D721Med (cell line): ENCODE results near the gene LHFPL2.

Experiments
- DNase-seq: peaks from one replicate; pipeline ENCODE4 v3.0.0; 2011; ENCODE audit warnings: low spot score; ENCODE audit not compliant: insufficient read length
- FAIRE-seq: peaks from 2 replicates; lab custom pipeline; 2011; peaks lifted over from hg19 to GRCh38; lab: Jason Lieb, UNC
- TF ChIP-seq, protein P1 (sequence below): IDR thresholded peaks from 2 replicates; pipeline ENCODE4 v1.5.1; 2012; ENCODE audit warnings: mild to moderate bottlenecking, control low read depth; ENCODE audit not compliant: insufficient read depth; ENCODE audit errors: missing control alignments

Gene LHFPL2

DNA sequence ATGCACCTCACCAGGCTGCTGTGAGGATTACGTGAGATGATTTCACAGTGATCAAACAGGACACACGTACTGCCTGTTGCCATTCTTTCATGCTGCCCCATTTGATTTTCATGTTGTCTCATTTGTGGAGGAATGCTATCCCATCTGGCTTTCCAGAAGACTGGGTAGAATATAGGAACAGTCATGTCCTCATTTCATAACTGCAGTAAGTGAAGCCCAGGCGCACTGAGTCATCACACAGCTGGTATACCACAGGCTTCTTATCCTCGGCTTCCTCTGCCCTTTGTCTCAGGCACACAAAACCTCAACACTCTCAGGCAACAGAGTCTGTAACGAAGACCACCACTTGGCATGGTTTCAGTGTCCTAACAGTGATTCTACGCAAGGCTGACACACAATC lies 62.3 kb downstream of the LHFPL2 start:
- FAIRE-seq, result no peak
- DNase-seq, result no peak
- TF ChIP-seq, protein P1, sequence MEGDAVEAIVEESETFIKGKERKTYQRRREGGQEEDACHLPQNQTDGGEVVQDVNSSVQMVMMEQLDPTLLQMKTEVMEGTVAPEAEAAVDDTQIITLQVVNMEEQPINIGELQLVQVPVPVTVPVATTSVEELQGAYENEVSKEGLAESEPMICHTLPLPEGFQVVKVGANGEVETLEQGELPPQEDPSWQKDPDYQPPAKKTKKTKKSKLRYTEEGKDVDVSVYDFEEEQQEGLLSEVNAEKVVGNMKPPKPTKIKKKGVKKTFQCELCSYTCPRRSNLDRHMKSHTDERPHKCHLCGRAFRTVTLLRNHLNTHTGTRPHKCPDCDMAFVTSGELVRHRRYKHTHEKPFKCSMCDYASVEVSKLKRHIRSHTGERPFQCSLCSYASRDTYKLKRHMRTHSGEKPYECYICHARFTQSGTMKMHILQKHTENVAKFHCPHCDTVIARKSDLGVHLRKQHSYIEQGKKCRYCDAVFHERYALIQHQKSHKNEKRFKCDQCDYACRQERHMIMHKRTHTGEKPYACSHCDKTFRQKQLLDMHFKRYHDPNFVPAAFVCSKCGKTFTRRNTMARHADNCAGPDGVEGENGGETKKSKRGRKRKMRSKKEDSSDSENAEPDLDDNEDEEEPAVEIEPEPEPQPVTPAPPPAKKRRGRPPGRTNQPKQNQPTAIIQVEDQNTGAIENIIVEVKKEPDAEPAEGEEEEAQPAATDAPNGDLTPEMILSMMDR, result no peak

DNA sequence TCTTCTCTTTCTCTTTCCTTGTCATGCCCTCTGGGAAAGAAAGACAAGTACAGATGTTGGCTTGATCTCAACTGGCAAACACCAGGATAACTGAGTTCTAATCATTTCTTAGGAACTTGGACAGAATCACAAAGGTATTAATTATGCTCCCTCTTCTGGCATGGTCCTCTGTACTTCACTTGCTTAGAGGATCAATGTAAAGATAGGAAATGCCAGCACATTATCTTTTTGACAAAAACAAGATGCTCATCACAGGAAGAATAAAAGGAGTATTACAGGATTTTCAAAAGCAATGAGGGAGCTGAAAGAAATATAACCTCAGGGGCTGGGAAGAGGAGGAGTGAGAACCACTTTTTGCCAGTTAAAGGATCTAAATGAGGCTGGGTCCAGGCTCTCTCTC lies 70.6 kb downstream of the LHFPL2 start:
- no peak for DNase-seq
- FAIRE-seq, result no peak
- TF ChIP-seq, protein P1, result no peak

GRCh38 chr5:78577071-78577807 lies 71.3 kb downstream of the LHFPL2 start:
- TF ChIP-seq, protein P1, result no peak
- DNase-seq, result no peak
- no peak for FAIRE-seq

DNA sequence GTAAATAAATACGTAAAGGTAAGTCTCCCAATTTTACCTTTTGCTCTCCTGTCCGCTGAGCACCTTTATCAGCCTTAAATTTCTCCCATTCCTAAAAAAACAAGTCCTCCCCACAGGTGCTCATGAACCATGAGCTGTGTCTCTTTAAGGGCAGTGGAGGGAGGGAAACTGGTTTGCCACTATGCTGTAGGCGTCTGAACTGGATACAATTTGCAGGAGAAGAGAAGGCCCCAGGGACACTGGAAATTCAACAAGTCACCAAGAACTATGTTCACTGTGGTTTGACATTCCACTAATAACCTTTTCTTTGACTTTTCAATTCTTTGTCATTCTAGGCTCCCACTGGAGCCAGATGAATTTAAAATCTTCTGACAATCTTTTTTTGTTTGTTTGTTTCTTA lies 72.2 kb downstream of the LHFPL2 start:
- TF ChIP-seq, protein P1, result no peak
- FAIRE-seq (no peak), DNase-seq (no peak)

- TF ChIP-seq, protein P1, result no peak
- FAIRE-seq (peak; percentile 68), DNase-seq (no peak)
These were observed 73.8 kb downstream of the LHFPL2 start for GRCh38 chr5:78574731-78575161.

GRCh38 chr5:78574131-78574673 lies 74.4 kb downstream of the LHFPL2 start:
- FAIRE-seq (no peak), DNase-seq (no peak)
- TF ChIP-seq, protein P1, result no peak

DNA sequence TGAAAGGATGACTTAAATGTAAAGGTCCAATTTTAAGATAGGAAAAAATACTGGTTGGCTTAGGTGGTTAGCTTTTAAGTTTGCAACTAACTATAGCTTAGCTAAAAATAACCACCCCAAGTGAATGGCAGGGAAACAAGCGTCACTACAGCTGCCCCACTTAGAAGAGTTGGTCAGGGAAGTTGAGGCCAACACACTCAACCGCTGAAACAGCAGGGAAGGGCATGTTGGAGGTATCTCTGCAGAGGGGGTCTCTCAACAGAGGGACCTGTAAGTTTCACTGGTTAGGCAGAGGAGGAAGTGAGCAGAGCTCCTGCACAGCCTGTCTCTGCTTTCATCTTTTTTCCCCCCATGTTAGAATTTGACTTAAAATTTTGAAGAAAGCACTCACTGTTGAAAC lies 75.3 kb downstream of the LHFPL2 start:
- TF ChIP-seq, protein P1, result no peak
- FAIRE-seq (no peak), DNase-seq (no peak)
